Osteocyte (in vitro differentiated cells): Measurements from ENCODE around the gene ISG15. TPM values are rescaled to one million over a fixed set of nuclear protein-coding genes. Genes with fewer than 3 reads are reported as not detected.
"Not testable (repeated sequence)": the region's sequence is repeated elsewhere in the genome, so short reads cannot be mapped to it uniquely, and the experiment has no call there.

Experiments
- DNase-seq: peaks from one replicate; pipeline ENCODE4 v3.0.0; 2021; ENCODE audit warnings: mixed read lengths; ENCODE audit not compliant: unreplicated experiment; ENCODE audit errors: extremely low spot score
- H3K27ac Mint-ChIP-seq: one replicate; pipeline ENCODE4 v1.8.0; 2021; ENCODE audit warnings: mild to moderate bottlenecking, mixed read lengths; ENCODE audit not compliant: unreplicated experiment
- H3K27me3 Mint-ChIP-seq: one replicate; pipeline ENCODE4 v1.8.0; 2021; ENCODE audit warnings: mixed read lengths; ENCODE audit not compliant: unreplicated experiment
- H3K36me3 Mint-ChIP-seq: one replicate; pipeline ENCODE4 v1.8.0; 2021; ENCODE audit warnings: mixed read lengths; ENCODE audit not compliant: unreplicated experiment
- H3K4me1 Mint-ChIP-seq: one replicate; pipeline ENCODE4 v1.8.0; 2021; ENCODE audit warnings: mixed read lengths; ENCODE audit not compliant: unreplicated experiment
- H3K4me3 Mint-ChIP-seq: one replicate; pipeline ENCODE4 v1.8.0; 2021; ENCODE audit warnings: mild to moderate bottlenecking, moderate library complexity, mixed read lengths; ENCODE audit not compliant: unreplicated experiment
- H3K9me3 Mint-ChIP-seq: one replicate; pipeline ENCODE4 v1.8.0; 2021; ENCODE audit warnings: mixed read lengths; ENCODE audit not compliant: unreplicated experiment
- CTCF ChIP-seq: fragments of 200-600 bp; sonication (generic); IDR thresholded peaks from 2 replicates; pipeline ENCODE4 v1.5.0; 2021; ENCODE audit warnings: antibody characterized with exemption, mild to moderate bottlenecking, moderate library complexity
- total RNA-seq: library from RNA; stranded (reverse); gene quantifications from 2 replicates; pipeline ENCODE4 v1.2.1, GENCODE V29; 2021

ISG15 gene
- total RNA-seq, 1 donor from 2014 or later = 30.6 TPM

GRCh38 chr1:1055841-1056736 is 42.8 kb downstream of the ISG15 start:
- TF ChIP-seq CTCF = no peak
- Mint-ChIP-seq H3K4me1 (peaks cover 17% of the 10 kb centered on the region), H3K9me3 (no peaks in the 10 kb centered on the region), H3K36me3 (peaks cover 10% of the 10 kb centered on the region), H3K27me3 (no peaks in the 10 kb centered on the region), H3K27ac (no peak overlapping the region), H3K4me3 (no peak overlapping the region)
- DNase-seq = no peak

- H3K4me1 Mint-ChIP-seq = peaks cover 23% of the 10 kb centered on the region
- not testable (repeated sequence) for H3K36me3 Mint-ChIP-seq, H3K27ac Mint-ChIP-seq, H3K9me3 Mint-ChIP-seq, H3K27me3 Mint-ChIP-seq, DNase-seq
- peak overlapping the region; percentile 71 for H3K4me3 Mint-ChIP-seq
Measured at GRCh38 chr1:1057769-1058087, 44.4 kb downstream of the ISG15 start.

- no peaks in the 10 kb centered on the region for H3K27me3 Mint-ChIP-seq
- no peak for DNase-seq
- no peak for TF ChIP-seq CTCF
- H3K4me1 Mint-ChIP-seq = peaks cover 29% of the 10 kb centered on the region
- no peak overlapping the region for H3K27ac Mint-ChIP-seq
- H3K36me3 Mint-ChIP-seq = peaks cover 2% of the 10 kb centered on the region
- peak overlapping the region; percentile 71 for H3K4me3 Mint-ChIP-seq
- no peaks in the 10 kb centered on the region for H3K9me3 Mint-ChIP-seq
Measured at GRCh38 chr1:1058088-1058905, 45.0 kb downstream of the ISG15 start.

- Mint-ChIP-seq H3K27me3 (no peaks in the 10 kb centered on the region), H3K9me3 (no peaks in the 10 kb centered on the region), H3K36me3 (peaks cover 2% of the 10 kb centered on the region), H3K4me1 (peaks cover 29% of the 10 kb centered on the region), H3K4me3 (peak overlapping the region; percentile 71), H3K27ac (no peak overlapping the region)
- peak; percentile 63 for TF ChIP-seq CTCF
- no peak for DNase-seq
Measured at GRCh38 chr1:1058921-1059493, 45.7 kb downstream of the ISG15 start.

- DNase-seq = no peak
- H3K4me3 Mint-ChIP-seq = peak overlapping the region; percentile 55
Measured at GRCh38 chr1:1059494-1060280, 46.4 kb downstream of the ISG15 start.

More at GRCh38 chr1:1059494-1060280, 46.4 kb downstream of the ISG15 start:
- no peak for TF ChIP-seq CTCF
- H3K27me3 Mint-ChIP-seq = no peaks in the 10 kb centered on the region
- H3K9me3 Mint-ChIP-seq = no peaks in the 10 kb centered on the region
- H3K36me3 Mint-ChIP-seq = peaks cover 2% of the 10 kb centered on the region
- no peak overlapping the region for H3K27ac Mint-ChIP-seq
- H3K4me1 Mint-ChIP-seq = peaks cover 33% of the 10 kb centered on the region
